Spinal cord (tissue), 10 donors: Measurements from ENCODE around the gene HSDL2. TPM values are rescaled to one million over a fixed set of nuclear protein-coding genes. Genes with fewer than 3 reads are reported as not detected.

Source experiments
- DNase-seq, 6 donors: peaks; one replicate each; pipeline versions ENCODE4 v3.0.0 to v3.0.0-alpha.2; 2013 to 2015; ENCODE audit warnings: low spot score in 6 of 6, low read depth in 4 of 6
- H3K27ac ChIP-seq: one replicate; pipeline ENCODE4 v1.5.1; 2013; ENCODE audit warnings: low read depth, low read length, control low read depth
- H3K27me3 ChIP-seq: one replicate; pipeline ENCODE4 v1.6.1; 2013; ENCODE audit warnings: low read length; ENCODE audit not compliant: control insufficient read depth, insufficient read depth
- H3K36me3 ChIP-seq: one replicate; pipeline ENCODE4 v1.6.1; 2013; ENCODE audit warnings: low read length; ENCODE audit not compliant: control insufficient read depth, insufficient read depth
- H3K4me1 ChIP-seq: one replicate; pipeline ENCODE4 v1.6.1; 2013; ENCODE audit warnings: low read length; ENCODE audit not compliant: control insufficient read depth, insufficient read depth
- H3K4me3 ChIP-seq: one replicate; pipeline ENCODE4 v1.5.1; 2013; ENCODE audit warnings: low read depth, low read length, control low read depth
- H3K9me3 ChIP-seq: one replicate; pipeline ENCODE4 v1.6.1; 2013; ENCODE audit warnings: low read length; ENCODE audit not compliant: control insufficient read depth, insufficient read depth
- WGBS: methylation state at CpG from one replicate; pipeline ENCODE4 v1.1.5; 2013; ENCODE audit warnings: missing lambda C conversion rate; ENCODE audit not compliant: insufficient coverage; 5-methylcytosine and 5-hydroxymethylcytosine counted together
- polyA plus RNA-seq, 2 donors: library from polyadenylated mRNA; unstranded; fragments of 120-200 nt; gene quantifications; one replicate each; pipeline ENCODE4 v1.2.1, GENCODE V29; 2013; ENCODE audit not compliant: insufficient read length in 2 of 2
- total RNA-seq, 2 donors: library from RNA; depleted of rRNA in 1 of 2; stranded (reverse); fragments of 120-200 nt in 1 of 2; fragments of >200 nt in 1 of 2; gene quantifications; one replicate each; pipeline versions ENCODE4 v1.2.3 to v1.2.4, GENCODE V29; 2013 to 2014
- donor health status: healthy.

HSDL2 gene
- total and polyA plus RNA-seq, 4 donors, result 47.7 to 62.7 (median 56.8) TPM

DNA sequence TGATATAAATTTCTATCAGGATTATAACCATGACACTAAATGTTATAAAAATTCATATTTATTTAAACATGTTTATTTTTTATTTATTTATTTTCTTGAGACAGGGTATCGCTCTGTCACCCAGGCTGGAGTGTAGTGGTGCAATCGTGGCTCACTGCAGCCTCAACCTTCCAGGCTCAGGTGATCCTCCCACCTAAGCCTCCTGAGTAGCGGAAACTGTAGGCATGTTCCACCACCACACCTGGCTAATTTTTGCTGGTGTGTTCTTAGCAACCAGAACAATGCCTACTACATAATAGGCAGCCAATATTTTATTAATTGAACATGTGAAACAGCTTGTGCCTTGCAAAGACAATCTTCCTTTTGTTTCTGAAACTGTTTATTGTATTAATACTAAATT, 40.0 kb upstream of the HSDL2 start:
- H3K4me1 ChIP-seq, result no peaks in the 10 kb centered on the region
- WGBS, result no CpG with 5 or more reads among the region's 3 CpGs
- H3K9me3 ChIP-seq, result no peaks in the 10 kb centered on the region
- H3K27me3 ChIP-seq, result no peaks in the 10 kb centered on the region
- no peak overlapping the region for H3K4me3 ChIP-seq
- no peak overlapping the region for H3K27ac ChIP-seq
- no peaks in the 10 kb centered on the region for H3K36me3 ChIP-seq
- DNase-seq, result no peak

GRCh38 chr9:112341730-112342129, 38.2 kb upstream of the HSDL2 start:
- Histone ChIP-seq H3K27ac (no peak overlapping the region), H3K27me3 (no peaks in the 10 kb centered on the region), H3K9me3 (no peaks in the 10 kb centered on the region), H3K36me3 (no peaks in the 10 kb centered on the region), H3K4me1 (no peaks in the 10 kb centered on the region), H3K4me3 (no peak overlapping the region)
- no peak for DNase-seq

GRCh38 chr9:112348257-112349007, 31.5 kb upstream of the HSDL2 start:
- H3K27ac ChIP-seq, result no peak overlapping the region
- H3K4me1 ChIP-seq, result peaks cover 3% of the 10 kb centered on the region
- H3K36me3 ChIP-seq, result no peaks in the 10 kb centered on the region
- DNase-seq, result peak in 5 of 6 donors; percentile 62 to 96 (median 65)
- H3K4me3 ChIP-seq, result peak overlapping the region; percentile 51
- no peaks in the 10 kb centered on the region for H3K27me3 ChIP-seq
- no peaks in the 10 kb centered on the region for H3K9me3 ChIP-seq
- 32% methylated on average over 16 of the region's 19 CpGs for WGBS

- Histone ChIP-seq H3K4me1 (peaks cover 3% of the 10 kb centered on the region), H3K4me3 (no peak overlapping the region), H3K36me3 (no peaks in the 10 kb centered on the region), H3K9me3 (no peaks in the 10 kb centered on the region), H3K27ac (no peak overlapping the region), H3K27me3 (no peaks in the 10 kb centered on the region)
- WGBS, result no CpG with 5 or more reads among the region's 4 CpGs
- DNase-seq, result no peak
These were observed 30.9 kb upstream of the HSDL2 start for GRCh38 chr9:112349008-112349333.

DNA sequence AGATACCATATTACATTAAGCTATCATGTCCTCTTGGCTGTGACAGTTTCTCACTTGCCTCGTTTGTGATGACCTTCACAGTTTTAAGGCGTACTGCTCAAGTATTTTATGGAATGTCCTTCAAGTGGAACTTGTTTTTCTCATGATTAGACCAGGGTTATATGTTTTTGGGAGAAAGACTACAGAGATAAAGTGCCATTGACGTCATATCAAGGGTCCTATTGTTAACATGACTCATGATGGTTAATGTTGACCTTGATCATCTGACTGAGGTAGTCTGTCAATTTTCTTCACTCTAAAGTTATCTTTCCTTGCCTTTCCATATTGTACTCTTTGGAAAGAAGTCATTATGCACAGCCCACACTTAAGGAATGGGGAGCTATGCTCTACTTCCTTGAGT, 28.7 kb upstream of the HSDL2 start:
- Histone ChIP-seq H3K27ac (no peak overlapping the region), H3K36me3 (no peaks in the 10 kb centered on the region), H3K4me3 (no peak overlapping the region), H3K27me3 (no peaks in the 10 kb centered on the region), H3K9me3 (no peaks in the 10 kb centered on the region), H3K4me1 (peaks cover 3% of the 10 kb centered on the region)
- DNase-seq, result no peak
- WGBS, result no CpG with 5 or more reads among the region's 3 CpGs

GRCh38 chr9:112352209-112352608, 27.7 kb upstream of the HSDL2 start:
- no peaks in the 10 kb centered on the region for H3K9me3 ChIP-seq
- no peaks in the 10 kb centered on the region for H3K36me3 ChIP-seq
- no peak for DNase-seq
- 73% methylated on average over 3 of the region's 3 CpGs for WGBS
- H3K4me1 ChIP-seq, result peaks cover 3% of the 10 kb centered on the region
- no peak overlapping the region for H3K27ac ChIP-seq
- no peaks in the 10 kb centered on the region for H3K27me3 ChIP-seq
- H3K4me3 ChIP-seq, result no peak overlapping the region

GRCh38 chr9:112354081-112354743, 25.7 kb upstream of the HSDL2 start:
- H3K4me3 ChIP-seq, result no peak overlapping the region
- WGBS, result 100% methylated on average over 1 of the region's 1 CpG
- no peaks in the 10 kb centered on the region for H3K36me3 ChIP-seq
- no peaks in the 10 kb centered on the region for H3K27me3 ChIP-seq
- H3K27ac ChIP-seq, result no peak overlapping the region
- DNase-seq, result peak in 1 of 6 donors; percentile 46
- no peaks in the 10 kb centered on the region for H3K4me1 ChIP-seq
- no peaks in the 10 kb centered on the region for H3K9me3 ChIP-seq

DNA sequence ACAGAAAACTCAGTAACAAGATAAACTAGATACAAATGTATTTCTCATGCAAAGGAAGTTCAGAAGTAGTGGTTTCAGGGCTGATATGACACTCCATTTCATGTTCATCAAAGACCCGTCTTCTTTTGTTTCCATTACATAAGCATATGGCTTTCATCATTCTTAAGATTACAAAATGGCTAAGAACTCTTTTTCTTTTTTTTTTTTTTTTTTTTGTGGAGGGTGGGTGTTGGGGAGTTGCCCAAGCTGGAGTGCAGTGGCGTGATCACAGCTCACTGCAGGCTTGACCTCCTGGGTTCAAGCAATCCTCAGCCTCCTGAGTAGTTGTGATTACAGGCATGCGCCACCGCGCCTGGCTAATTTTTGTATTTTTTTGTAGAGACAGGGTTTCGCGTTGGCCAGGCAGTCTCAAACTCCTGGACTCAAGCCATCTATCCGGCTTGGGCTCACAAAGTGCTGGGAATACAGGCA, 24.4 kb upstream of the HSDL2 start:
- no peaks in the 10 kb centered on the region for H3K9me3 ChIP-seq
- no peaks in the 10 kb centered on the region for H3K27me3 ChIP-seq
- no peak overlapping the region for H3K27ac ChIP-seq
- no peaks in the 10 kb centered on the region for H3K4me1 ChIP-seq
- WGBS, result 40% methylated on average over 4 of the region's 8 CpGs
- H3K36me3 ChIP-seq, result no peaks in the 10 kb centered on the region
- H3K4me3 ChIP-seq, result no peak overlapping the region
- DNase-seq, result no peak

GRCh38 chr9:112360047-112360804, 19.7 kb upstream of the HSDL2 start:
- H3K27ac ChIP-seq, result no peak overlapping the region
- H3K4me1 ChIP-seq, result no peaks in the 10 kb centered on the region
- no peaks in the 10 kb centered on the region for H3K9me3 ChIP-seq
- DNase-seq, result no peak
- H3K36me3 ChIP-seq, result no peaks in the 10 kb centered on the region
- H3K4me3 ChIP-seq, result no peak overlapping the region
- WGBS, result 86% methylated on average over 1 of the region's 5 CpGs
- H3K27me3 ChIP-seq, result no peaks in the 10 kb centered on the region
